Stimulated activated naive CD8-positive, alpha-beta T cell treated with anti-CD3 and anti-CD28 coated beads, Interleukin-15, Interleukin-2, amounts not matched to agents 100 ng/mL and 50 ng/mL, for 24 hours (primary cell): ENCODE measurements around the gene SLC22A4.

ENCODE experiments used
- H3K27ac Mint-ChIP-seq: one replicate; pipeline ENCODE4 v1.8.0; 2021; ENCODE audit warnings: mild to moderate bottlenecking, mixed read lengths
- H3K27me3 Mint-ChIP-seq: one replicate; pipeline ENCODE4 v1.8.0; 2021; ENCODE audit warnings: mixed read lengths
- H3K36me3 Mint-ChIP-seq: one replicate; pipeline ENCODE4 v1.8.0; 2021; ENCODE audit warnings: low read depth, mixed read lengths
- H3K4me1 Mint-ChIP-seq: one replicate; pipeline ENCODE4 v1.8.0; 2021; ENCODE audit warnings: low read depth, mixed read lengths
- H3K4me3 Mint-ChIP-seq: one replicate; pipeline ENCODE4 v1.8.0; 2021; ENCODE audit warnings: mild to moderate bottlenecking, mixed read lengths
- H3K9me3 Mint-ChIP-seq: one replicate; pipeline ENCODE4 v1.8.0; 2021; ENCODE audit warnings: mixed read lengths

The SLC22A4 gene

DNA sequence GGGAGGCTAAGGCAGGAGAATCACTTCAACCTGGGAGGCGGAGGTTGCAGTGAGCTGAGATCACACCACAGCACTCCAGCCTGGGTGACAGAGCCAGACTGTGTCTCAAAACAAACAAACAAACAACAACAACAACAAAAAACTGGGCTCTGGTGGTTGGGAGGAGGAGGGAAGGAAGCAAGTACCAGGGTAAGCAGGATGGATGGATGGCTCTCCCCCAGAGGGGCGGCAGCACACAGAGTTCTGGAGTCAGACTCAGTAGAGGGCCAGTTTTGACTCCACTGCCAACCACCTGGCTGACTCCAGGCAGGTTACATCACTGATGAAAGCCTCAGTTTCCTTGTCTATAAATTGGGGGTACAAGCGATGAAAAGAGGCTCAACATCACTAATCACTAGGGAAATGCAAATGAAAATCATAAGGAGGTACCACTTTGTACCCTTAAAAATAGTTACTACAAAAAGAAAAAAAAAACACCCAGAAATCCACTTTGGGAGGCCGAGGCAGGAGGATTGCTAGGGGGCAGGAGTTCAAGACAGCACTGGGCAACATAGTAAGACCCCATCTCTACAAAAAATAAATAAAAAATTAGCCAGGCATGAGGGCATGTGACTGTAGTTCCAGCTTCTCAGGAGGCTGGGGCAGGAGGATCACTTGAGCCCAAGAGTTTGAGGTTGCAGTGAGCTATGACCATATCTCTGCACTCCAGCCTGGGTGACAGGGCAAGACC lies 3.2 kb downstream of the SLC22A4 start:
- no peak overlapping the region for H3K4me3 Mint-ChIP-seq
- no peak overlapping the region for H3K27ac Mint-ChIP-seq
- H3K36me3 Mint-ChIP-seq: no peaks in the 10 kb centered on the region
- H3K4me1 Mint-ChIP-seq: peaks cover 29% of the 10 kb centered on the region
- H3K27me3 Mint-ChIP-seq: peaks cover 3% of the 10 kb centered on the region
- no peaks in the 10 kb centered on the region for H3K9me3 Mint-ChIP-seq

GRCh38 chr5:132298298-132299212 lies 4.4 kb downstream of the SLC22A4 start:
- Mint-ChIP-seq H3K27me3 (peaks cover 3% of the 10 kb centered on the region), H3K4me3 (no peak overlapping the region), H3K4me1 (peaks cover 21% of the 10 kb centered on the region), H3K36me3 (peaks cover 2% of the 10 kb centered on the region), H3K9me3 (peaks cover under 1% of the 10 kb centered on the region), H3K27ac (no peak overlapping the region)

DNA sequence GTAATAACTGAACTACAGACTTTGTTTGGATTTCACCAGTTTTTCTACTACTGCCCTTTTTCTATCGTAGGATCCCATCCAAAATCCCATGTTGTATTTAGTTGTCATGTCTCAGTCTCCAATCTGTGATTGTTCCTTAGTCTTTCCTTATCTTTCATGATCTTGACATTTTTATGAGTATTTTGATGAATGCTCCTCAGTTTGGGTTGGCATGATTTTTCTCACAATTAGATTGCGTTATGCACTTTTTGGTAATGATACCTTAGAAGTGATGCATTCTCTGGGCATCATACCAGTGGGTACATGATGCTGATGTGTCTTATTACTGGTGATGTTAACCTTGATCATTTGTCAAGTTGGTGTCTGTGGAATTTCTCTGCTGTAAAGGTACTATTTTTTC lies 5.7 kb downstream of the SLC22A4 start:
- Mint-ChIP-seq H3K9me3 (peaks cover 12% of the 10 kb centered on the region), H3K27ac (no peak overlapping the region), H3K36me3 (peaks cover 12% of the 10 kb centered on the region), H3K4me1 (peaks cover 17% of the 10 kb centered on the region), H3K4me3 (no peak overlapping the region), H3K27me3 (peaks cover 3% of the 10 kb centered on the region)

DNA sequence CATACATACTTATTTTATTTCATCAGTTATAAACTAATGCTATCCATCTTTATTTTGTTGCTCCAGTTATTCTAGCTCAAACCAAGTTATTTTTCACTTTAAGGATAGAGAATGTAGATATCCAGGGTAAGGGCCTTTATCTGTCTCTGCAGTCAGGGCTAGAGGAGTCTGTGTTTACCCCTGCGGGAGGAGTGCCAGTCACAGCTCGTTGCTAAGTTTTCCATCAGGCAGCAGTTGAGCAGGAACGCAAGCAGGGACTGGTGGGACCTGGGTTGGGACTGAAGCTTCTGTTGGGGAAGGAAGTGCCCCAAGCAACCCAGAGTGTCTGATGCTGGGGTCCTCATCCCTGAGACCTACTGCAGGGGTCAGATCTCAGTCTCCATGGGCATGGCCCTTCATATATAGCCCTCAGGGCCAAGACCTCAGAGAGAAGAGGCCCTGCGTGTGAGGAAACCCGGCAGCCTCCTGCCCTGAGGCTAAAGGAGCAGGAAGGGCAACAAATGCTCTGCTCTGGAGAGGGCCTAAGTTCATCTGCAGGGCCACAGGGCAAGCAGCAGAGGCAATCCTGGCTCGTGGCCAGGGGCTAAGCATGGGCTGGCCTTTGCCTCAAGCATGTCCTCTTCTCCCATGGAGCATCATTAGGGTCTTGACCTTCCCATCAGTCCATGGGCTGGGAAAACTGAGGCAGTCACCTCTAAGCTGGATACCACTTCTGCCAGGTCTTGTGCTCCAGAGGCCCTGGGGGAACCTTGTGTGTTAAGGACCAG lies 6.6 kb downstream of the SLC22A4 start:
- Mint-ChIP-seq H3K36me3 (peaks cover 18% of the 10 kb centered on the region), H3K4me3 (no peak overlapping the region), H3K27me3 (peaks cover 3% of the 10 kb centered on the region), H3K4me1 (peaks cover 9% of the 10 kb centered on the region), H3K27ac (no peak overlapping the region), H3K9me3 (peaks cover 17% of the 10 kb centered on the region)

DNA sequence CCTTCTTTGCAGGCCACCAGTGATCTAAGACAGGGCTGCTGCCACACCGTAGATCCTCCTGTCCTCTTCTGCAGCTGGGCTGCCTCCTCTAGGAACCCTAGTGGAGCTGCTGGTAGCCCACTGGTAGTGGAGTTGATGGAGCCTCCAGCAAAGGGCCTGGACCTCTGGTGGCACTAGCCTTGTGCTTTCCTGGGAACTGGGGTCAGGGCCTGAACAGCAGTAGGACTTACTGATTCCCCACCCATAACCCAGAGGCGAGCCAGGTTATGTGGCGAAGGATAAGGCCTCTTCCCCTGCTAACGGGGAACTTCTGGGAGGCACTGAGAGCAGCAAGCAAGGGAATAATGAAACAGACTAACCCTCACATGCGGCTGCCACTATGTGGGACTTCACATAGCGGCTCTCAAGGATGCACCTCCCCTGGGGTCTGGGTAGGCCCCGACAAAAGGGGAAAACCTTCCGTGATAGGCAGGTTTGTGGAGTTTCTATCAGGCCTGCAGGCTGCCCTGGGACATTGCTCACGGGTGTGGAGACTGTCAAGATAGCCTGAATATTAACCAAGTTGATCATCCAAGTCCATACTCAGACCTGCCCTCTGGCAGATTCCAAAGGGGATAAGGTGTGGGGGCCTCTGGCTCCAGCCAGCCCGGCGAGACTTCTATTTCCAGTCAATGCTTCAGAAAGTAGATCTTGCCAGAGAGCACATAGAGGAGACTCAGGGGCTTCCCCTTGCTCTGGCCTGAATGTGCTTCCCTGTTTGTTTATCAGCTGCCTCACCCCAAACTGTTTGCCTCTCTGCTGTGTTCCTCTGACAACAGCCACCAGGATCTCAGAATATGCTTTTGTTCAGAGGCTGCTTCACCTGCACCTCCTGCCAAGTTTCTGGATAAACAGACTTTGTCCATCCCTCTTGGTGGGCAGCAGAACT lies 7.4 kb downstream of the SLC22A4 start:
- Mint-ChIP-seq H3K27ac (no peak overlapping the region), H3K36me3 (peaks cover 18% of the 10 kb centered on the region), H3K9me3 (peaks cover 17% of the 10 kb centered on the region), H3K4me1 (peaks cover 3% of the 10 kb centered on the region), H3K27me3 (peaks cover 3% of the 10 kb centered on the region), H3K4me3 (no peak overlapping the region)

GRCh38 chr5:132302413-132302812 lies 8.2 kb downstream of the SLC22A4 start:
- Mint-ChIP-seq H3K27ac (no peak overlapping the region), H3K9me3 (peaks cover 17% of the 10 kb centered on the region), H3K27me3 (no peaks in the 10 kb centered on the region), H3K4me1 (peaks cover under 1% of the 10 kb centered on the region), H3K36me3 (peaks cover 18% of the 10 kb centered on the region), H3K4me3 (no peak overlapping the region)

GRCh38 chr5:132303589-132303988 lies 9.4 kb downstream of the SLC22A4 start:
- Mint-ChIP-seq H3K27ac (no peak overlapping the region), H3K4me1 (no peaks in the 10 kb centered on the region), H3K9me3 (peaks cover 17% of the 10 kb centered on the region), H3K4me3 (no peak overlapping the region), H3K36me3 (peaks cover 18% of the 10 kb centered on the region), H3K27me3 (no peaks in the 10 kb centered on the region)

- no peaks in the 10 kb centered on the region for H3K27me3 Mint-ChIP-seq
- H3K4me1 Mint-ChIP-seq: no peaks in the 10 kb centered on the region
- no peak overlapping the region for H3K27ac Mint-ChIP-seq
- H3K36me3 Mint-ChIP-seq: peaks cover 18% of the 10 kb centered on the region
- H3K4me3 Mint-ChIP-seq: no peak overlapping the region
- H3K9me3 Mint-ChIP-seq: peaks cover 17% of the 10 kb centered on the region
Measured at GRCh38 chr5:132305420-132305819, 11.2 kb downstream of the SLC22A4 start.

- peaks cover 15% of the 10 kb centered on the region for H3K36me3 Mint-ChIP-seq
- H3K9me3 Mint-ChIP-seq: peaks cover 15% of the 10 kb centered on the region
- no peaks in the 10 kb centered on the region for H3K4me1 Mint-ChIP-seq
- H3K27ac Mint-ChIP-seq: no peak overlapping the region
- H3K4me3 Mint-ChIP-seq: no peak overlapping the region
- no peaks in the 10 kb centered on the region for H3K27me3 Mint-ChIP-seq
Measured at GRCh38 chr5:132308701-132309100, 14.5 kb downstream of the SLC22A4 start.

DNA sequence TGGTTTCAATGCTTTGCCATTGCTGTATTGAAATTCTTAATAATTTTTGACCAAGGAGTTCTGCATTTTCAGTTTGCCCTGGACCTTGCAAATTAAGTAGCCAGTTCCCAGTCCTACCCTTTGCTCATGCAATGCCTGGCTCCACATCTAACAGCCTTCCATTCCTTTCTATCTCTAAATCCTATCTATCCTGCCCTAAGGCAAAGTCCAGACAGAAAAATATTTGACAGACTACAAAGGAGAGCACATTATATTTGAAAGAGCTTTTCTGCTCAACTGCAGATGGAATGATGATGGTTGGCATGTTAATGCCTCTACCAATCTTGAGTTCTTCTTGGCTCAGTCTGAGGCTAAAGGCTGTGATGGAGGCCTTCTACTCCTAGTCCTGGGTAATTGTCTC lies 15.5 kb downstream of the SLC22A4 start:
- H3K4me3 Mint-ChIP-seq: no peak overlapping the region
- H3K9me3 Mint-ChIP-seq: peaks cover 7% of the 10 kb centered on the region
- H3K27ac Mint-ChIP-seq: no peak overlapping the region
- H3K27me3 Mint-ChIP-seq: no peaks in the 10 kb centered on the region
- H3K4me1 Mint-ChIP-seq: no peaks in the 10 kb centered on the region
- peaks cover 7% of the 10 kb centered on the region for H3K36me3 Mint-ChIP-seq

GRCh38 chr5:132310141-132310834 lies 16.1 kb downstream of the SLC22A4 start:
- Mint-ChIP-seq H3K36me3 (peaks cover 3% of the 10 kb centered on the region), H3K27ac (no peak overlapping the region), H3K4me3 (no peak overlapping the region), H3K9me3 (peaks cover 2% of the 10 kb centered on the region), H3K4me1 (no peaks in the 10 kb centered on the region), H3K27me3 (no peaks in the 10 kb centered on the region)

- Mint-ChIP-seq H3K27me3 (no peaks in the 10 kb centered on the region), H3K9me3 (no peaks in the 10 kb centered on the region), H3K4me3 (no peak overlapping the region), H3K27ac (no peak overlapping the region), H3K4me1 (no peaks in the 10 kb centered on the region), H3K36me3 (no peaks in the 10 kb centered on the region)
Measured at GRCh38 chr5:132313366-132313765, 19.2 kb downstream of the SLC22A4 start.

DNA sequence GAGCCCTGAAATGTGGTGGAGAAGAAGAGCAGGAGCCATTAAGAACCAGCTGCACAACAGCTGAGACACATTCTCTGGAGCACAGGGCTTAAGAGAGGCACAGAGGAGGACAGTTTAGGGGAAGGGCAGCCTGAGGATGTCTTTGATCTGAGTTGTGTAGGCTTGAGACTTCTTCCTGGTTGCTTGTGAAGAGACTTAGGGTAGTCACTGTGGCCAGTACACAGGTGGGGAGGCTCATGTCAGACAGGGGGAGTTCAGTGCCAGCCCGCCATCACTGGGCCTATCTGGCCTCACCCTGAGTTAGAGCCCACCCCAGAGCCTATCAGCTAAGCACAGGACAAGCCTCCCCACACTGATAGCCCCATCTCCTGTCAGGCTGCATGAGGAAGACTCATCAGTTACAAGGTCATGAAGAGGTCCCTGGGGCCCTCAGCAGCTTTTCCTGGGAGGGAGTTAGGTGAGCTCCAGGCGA lies 19.8 kb downstream of the SLC22A4 start:
- Mint-ChIP-seq H3K9me3 (no peaks in the 10 kb centered on the region), H3K27ac (no peak overlapping the region), H3K4me3 (no peak overlapping the region), H3K4me1 (no peaks in the 10 kb centered on the region), H3K27me3 (no peaks in the 10 kb centered on the region), H3K36me3 (no peaks in the 10 kb centered on the region)
